NCI-H2227 (cell line): Measurements from ENCODE around the gene PTHLH.

Source experiments
- DNase-seq: peaks from one replicate; lab custom pipeline; 2025; ENCODE audit not compliant: unreplicated experiment; lab: John Stamatoyannopoulos, UW

PTHLH gene

DNA sequence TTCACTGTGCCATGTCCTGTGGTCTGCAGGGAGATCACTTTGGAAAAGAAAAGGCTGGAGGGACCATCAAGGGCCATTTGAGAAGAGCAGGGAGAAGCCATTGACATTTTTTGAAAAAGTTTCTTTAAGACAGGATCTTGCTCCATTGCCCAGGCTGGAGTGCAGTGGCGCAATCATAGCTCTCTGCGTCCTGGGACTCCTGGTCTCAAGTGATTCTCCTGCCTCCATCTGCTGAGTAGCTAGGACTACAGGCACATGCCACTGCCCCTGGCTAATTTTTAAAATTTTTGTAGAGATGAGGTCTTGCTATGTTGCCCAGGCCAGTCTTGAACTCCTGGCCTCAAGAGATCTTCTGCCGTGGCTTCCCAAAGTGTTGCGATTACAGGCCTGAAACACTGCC, 32.3 kb downstream of the PTHLH start:
- no peak for DNase-seq

DNA sequence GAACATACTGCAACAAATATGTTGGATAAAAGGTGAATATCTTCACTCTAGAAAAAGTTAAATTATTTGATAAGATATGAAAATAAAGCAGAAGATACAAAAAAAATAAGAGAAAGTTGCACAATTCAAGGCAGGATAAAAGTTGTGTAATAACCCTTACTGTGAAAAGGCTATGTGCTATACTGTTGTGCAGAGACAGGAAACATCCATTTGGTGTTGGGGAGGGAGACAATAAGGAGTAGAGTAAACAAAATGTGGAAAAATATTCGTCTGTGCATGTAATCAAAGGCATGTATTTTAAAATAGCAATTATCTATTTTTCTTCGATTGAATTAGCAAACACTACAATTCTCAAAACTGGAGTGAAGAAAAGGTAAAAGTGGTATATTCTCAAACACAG, 34.8 kb downstream of the PTHLH start:
- no peak for DNase-seq

DNA sequence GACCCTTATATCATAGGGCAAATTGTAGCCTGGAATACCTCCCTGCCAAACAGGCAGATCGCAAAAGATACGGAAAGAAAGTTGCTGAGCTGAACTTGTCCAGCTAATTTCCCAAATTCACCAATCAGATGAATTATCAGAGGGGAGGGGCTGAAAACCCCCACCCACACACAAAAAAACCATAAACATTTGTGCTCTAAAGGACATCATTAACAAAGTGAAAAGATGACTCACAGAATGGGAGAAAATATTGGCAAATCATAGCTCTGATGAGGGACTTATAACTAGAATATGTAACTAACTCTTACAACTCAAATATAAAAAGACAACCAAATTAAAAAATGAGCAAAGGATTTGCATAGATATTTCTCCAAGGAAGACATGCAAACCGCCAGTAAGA, 36.3 kb downstream of the PTHLH start:
- DNase-seq = no peak

DNA sequence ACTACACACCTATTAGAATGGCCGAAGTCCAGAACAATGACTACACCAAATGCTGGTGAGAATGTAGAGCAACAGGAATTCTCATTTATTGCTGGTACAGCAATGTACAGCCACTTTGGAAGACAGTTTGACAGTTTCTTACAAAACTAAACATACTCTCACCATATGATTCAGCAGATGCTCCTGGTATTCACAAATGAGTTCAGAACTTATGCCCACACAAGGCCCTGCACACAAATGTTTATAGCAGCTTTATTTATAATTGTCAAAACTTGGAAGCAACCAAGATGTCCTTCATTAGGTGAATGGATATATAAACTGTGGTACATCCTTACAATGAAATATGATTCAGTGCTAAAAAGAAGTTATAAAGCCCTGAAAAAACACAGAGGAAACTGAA, 38.3 kb downstream of the PTHLH start:
- no peak for DNase-seq

DNA sequence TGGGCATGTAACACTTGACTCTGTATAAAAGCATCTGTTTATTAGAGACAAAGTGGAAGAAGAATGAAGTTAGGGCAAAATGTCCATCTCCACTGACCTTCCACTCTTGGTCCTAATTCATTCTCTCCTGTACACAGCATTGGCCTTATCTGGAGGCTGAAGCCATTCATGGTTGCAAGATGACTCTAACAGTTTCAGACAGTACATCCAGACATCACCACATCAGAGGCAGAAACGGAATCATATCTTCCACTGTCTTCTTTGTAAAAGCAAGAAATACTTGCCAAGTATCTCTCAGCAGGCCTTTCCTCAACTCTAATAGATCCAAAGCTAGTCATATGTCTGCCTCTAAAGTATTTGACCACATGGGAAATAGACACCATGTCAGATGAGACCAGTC, 41.1 kb downstream of the PTHLH start:
- no peak for DNase-seq

DNA sequence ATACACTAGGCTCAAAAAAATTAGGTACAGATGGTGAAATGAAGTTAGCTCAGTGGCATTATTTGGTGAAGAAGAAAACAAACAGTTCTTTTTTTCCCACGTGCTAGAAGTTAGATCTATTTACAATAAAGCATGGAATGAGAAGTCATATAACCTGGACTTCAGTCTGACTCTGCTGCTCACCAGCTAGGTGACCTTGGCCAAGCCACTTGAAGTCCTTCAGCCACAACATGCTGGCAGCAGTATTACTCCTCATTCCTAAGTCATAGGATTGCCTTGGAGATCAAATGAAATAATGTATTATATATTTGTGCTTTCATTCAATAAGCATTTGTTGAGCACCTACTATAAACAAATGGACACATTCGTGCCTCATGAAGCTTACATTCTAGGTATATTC, 45.2 kb downstream of the PTHLH start:
- no peak for DNase-seq

DNA sequence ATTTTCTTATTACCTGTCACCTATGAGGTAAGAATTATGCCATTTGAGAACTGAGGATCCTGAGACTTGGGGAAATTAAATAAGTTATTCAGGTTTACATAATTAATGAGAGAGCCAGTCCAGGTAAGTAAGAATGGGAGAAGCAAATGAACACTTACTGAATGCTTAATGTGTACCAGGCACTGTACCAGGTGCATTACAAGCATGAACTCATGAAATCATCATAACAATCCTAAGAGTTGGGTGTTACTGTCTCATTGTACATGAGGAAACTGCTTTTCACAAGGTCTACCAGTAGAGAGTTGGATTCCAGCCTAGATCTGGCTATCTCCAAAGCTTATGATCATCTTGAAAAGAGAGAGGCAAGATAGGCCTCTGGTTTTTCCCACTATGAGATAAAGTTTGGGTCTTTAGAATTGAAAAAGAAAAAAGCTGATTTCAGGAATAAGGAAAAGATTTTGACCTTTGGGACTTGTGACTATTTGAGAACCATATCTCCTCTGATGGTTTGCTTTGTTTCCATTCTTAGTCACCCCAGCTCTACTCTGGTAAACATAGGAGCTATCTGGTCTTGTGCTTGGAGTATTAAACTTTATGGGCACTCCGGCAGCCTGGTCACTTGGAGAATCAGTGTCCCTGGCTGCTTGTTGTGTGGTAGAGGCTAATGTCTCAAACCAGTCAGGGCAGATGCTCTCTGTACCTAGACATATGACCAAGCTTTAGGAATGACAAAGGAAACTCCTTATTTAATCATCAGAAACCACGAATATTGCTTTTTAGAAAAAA, 48.0 kb downstream of the PTHLH start:
- DNase-seq = no peak

DNA sequence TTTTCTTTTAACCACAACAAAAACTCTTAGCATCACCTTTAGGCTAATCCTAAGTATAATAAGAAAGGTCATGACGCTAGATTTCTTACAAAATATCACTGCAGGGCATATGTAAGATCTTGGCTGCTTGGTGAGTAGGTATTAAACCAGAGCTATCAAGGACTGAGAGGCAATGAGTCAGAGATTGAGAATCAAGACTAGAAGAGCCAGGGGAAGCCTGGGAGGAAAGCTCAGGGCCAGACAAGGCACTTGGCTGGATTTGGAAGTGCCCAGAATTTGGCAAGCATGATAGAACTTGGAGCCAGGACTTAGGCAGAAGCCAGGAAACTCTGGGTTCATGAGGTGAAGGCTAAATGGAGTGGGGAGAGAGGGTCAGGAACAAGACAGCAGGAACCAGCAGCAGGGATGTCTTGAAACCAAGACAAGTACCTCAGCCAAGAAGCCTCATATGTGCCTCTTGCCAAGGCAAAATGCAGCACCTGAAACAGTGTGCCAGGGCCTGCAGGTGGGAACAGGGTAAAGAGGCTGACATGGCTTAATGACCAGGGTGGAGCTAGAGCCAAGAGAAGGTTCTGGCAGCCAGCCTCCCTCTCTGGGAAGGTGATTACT, 49.9 kb downstream of the PTHLH start:
- DNase-seq = no peak

DNA sequence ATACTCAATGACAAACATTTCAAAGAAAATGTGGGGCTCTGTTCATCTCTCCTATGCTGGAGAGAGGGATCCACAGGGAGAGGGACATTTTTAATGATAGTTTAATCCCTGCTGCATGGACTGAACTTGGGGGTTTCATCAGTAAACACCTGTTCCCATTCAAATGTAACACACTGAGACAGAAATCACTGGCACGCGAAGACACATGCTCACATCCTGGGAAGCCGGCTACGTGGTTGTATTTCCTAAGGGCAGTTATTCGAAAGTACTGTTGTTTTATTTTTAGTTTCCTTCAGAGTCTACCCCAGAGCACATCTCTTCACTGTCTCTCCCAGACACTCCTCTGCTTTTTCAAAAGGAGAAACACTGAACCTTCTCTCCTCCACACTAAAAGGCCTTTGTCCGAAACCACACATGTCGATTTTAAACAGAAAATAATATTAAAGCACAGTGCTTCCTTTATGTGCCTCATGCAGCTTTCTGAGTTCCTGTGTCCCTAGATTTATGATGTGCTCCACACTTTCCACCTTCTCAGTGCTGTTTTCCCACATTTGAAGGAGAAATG, 52.8 kb downstream of the PTHLH start:
- DNase-seq = no peak

DNA sequence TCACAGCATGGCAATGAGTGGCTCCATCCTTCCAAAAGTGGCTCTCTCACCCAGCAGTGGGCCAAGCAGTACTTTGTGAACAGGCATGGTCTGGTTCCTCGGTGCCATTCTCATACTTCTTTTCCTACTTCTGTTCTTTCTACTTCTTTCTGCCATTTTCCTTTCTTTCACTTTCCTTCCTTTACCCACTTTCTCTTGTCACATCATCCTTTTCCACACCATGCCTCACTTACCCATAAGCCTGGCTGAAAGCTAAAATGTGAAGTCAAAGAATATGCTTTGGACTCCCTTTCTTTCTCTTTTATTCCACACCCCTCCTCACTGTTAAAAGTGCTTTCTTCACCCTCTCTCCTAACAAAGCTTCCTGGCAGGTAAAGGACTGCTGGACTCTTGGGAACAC, 57.0 kb downstream of the PTHLH start:
- DNase-seq = no peak

DNA sequence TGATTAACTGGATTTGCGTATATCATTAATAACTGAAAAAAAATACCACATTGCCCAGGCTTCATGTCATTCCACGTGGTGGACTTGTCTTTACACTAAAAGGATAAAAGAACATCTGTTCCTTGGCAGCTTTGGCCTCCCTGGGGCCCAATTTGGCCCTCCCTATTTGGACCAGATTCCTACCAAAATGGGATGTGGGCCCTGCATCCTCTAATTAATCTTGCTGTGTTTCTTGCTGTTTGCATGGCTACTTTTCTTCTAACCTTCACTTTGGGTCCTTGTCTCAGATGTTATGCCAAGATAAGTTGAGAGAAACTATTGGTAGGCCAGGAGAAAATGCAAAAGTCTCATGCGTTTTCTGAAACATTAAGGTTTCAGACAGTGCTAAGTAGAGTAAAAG, 57.5 kb downstream of the PTHLH start:
- no peak for DNase-seq

DNA sequence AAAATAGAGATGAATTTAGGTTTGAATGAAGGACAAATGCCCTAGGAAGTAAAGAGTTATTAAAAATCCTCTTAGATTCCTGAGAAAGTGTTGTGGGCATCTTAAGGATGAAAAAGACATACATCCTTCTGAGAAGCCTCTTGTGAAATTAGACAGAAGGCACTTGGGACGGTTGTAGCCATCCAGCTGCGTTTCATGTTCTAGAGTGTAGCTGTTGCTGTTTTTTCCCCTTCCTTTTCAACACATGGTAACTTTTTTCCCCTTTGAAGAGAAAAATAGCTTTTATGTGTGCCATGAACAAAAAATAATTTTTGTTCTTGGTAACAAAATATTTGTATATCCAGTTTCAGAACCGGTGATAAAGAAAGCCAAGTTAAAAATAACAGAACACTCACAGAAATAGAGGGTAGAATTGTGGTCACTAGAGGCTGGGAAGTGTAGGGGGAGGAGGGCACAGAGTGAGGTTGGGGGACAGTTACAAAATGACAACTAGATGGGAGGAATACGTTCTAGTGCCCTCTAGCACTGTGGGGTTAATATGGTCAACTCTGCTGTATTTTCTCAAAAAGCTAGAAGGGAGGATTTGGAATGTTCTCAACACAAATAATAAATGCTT, 58.4 kb downstream of the PTHLH start:
- DNase-seq = no peak

DNA sequence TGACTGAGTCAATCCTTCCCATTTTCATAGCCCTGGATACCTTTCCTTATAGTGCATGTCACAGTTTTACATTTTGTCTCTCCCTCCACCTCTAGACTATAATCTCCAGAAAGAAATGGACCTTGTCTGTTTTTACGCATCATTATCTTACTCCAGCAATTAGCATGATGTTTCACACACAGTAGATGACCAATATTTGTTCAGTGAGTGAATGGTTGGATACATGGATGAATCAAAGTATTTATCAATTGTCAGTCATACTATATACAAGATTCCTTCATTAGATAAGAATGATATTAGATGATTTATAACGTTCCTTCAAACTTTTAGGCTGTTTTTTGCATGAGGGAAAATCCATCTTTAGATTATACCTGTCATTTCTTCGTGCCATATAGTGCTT, 61.1 kb downstream of the PTHLH start:
- DNase-seq = no peak
